H1 (cell line): ENCODE results near the gene SMU1. TPM values are rescaled to one million over a fixed set of nuclear protein-coding genes. Genes with fewer than 3 reads are reported as not detected.

Source experiments
- CTCF ChIA-PET: fragments of 300-600 bp; sonication (Branson Sonifier 250); formaldehyde crosslinking; loops from one replicate; lab custom pipeline; 2021; ENCODE audit not compliant: partially characterized antibody; lab: Charles Lee
- POLR2A ChIA-PET: fragments of 300-600 bp; sonication (Branson Sonifier 250); formaldehyde crosslinking; loops from one replicate; lab custom pipeline; 2021; ENCODE audit warnings: inconsistent platforms; ENCODE audit not compliant: partially characterized antibody; lab: Charles Lee
- DNase-seq, 2 experiments: peaks; one replicate each; pipeline versions ENCODE4 v3.0.0 to v3.0.0-alpha.2; 2010 to 2022; ENCODE audit warnings: low spot score in 2 of 2, low read depth in 1 of 2, mixed read lengths in 1 of 2
- FAIRE-seq: peaks from 2 replicates; lab custom pipeline; 2011; peaks lifted over from hg19 to GRCh38; lab: Jason Lieb, UNC
- H2AFZ ChIP-seq: 2 replicates; pipeline ENCODE4 v1.8.1; 2012; ENCODE audit warnings: low read length, inconsistent platforms
- H2AK5ac ChIP-seq: 2 replicates; pipeline ENCODE4 v1.6.1; 2013; ENCODE audit warnings: low read depth, low read length
- H2BK120ac ChIP-seq: replicated peaks from 2 replicates; pipeline ENCODE3; 2013; ENCODE audit warnings: low read depth, low read length, inconsistent platforms
- H2BK12ac ChIP-seq: 2 replicates; pipeline ENCODE4 v1.6.1; 2013; ENCODE audit warnings: low read depth, low read length
- H2BK15ac ChIP-seq: 2 replicates; pipeline ENCODE4 v1.6.1; 2013; ENCODE audit warnings: low read length
- H2BK20ac ChIP-seq: 2 replicates; pipeline ENCODE4 v1.6.1; 2013; ENCODE audit warnings: low read length
- H2BK5ac ChIP-seq: 2 replicates; pipeline ENCODE4 v1.6.1; 2013; ENCODE audit warnings: low read depth, low read length
- H3K14ac ChIP-seq: 2 replicates; pipeline ENCODE4 v1.6.1; 2013; ENCODE audit warnings: inconsistent platforms; ENCODE audit not compliant: insufficient read length
- H3K18ac ChIP-seq: 2 replicates; pipeline ENCODE4 v1.6.1; 2013; ENCODE audit warnings: low read length; ENCODE audit errors: extremely low read depth
- H3K23ac ChIP-seq: 2 replicates; pipeline ENCODE4 v1.6.1; 2013; ENCODE audit warnings: inconsistent platforms; ENCODE audit not compliant: insufficient read length
- H3K23me2 ChIP-seq: 2 replicates; pipeline ENCODE4 v1.6.1; 2013; ENCODE audit warnings: low read depth, low read length
- H3K27ac ChIP-seq: 2 replicates; pipeline ENCODE4 v1.6.1; 2011; ENCODE audit warnings: low read depth, low read length, inconsistent platforms
- H3K27me3 ChIP-seq, 4 experiments: replicated peaks in 1 of 4; 1 replicate in 1 of 4; 2 replicates in 3 of 4; pipeline versions ENCODE4 v1.6.1 to v1.8.1; 2011 to 2013; ENCODE audit warnings: low read length in 3 of 4, mild to moderate bottlenecking in 3 of 4, inconsistent platforms in 2 of 4, mixed read lengths in 2 of 4, moderate library complexity in 1 of 4; ENCODE audit not compliant: control insufficient read depth in 3 of 4, insufficient read depth in 3 of 4; ENCODE audit errors: extremely low read depth in 1 of 4
- H3K36me3 ChIP-seq, 4 experiments: 2 replicates each; pipeline versions ENCODE4 v1.6.1 to v1.8.1; 2011 to 2013; ENCODE audit warnings: mild to moderate bottlenecking in 4 of 4, low read length in 3 of 4, moderate library complexity in 2 of 4, control low read depth in 1 of 4, inconsistent platforms in 1 of 4; ENCODE audit not compliant: insufficient read depth in 4 of 4, control insufficient read depth in 2 of 4
- H3K4ac ChIP-seq: replicated peaks from 2 replicates; pipeline ENCODE3; 2013; ENCODE audit warnings: low read length, low read depth, mixed read lengths, inconsistent platforms; ENCODE audit not compliant: insufficient read length
- H3K4me1 ChIP-seq, 4 experiments: replicated peaks in 1 of 4; 1 replicate in 1 of 4; 2 replicates in 3 of 4; pipeline versions ENCODE4 v1.6.1 to v1.8.1; 2011 to 2013; ENCODE audit warnings: low read length in 3 of 4, inconsistent platforms in 2 of 4, mixed read lengths in 1 of 4; ENCODE audit not compliant: insufficient read depth in 4 of 4, control insufficient read depth in 3 of 4
- H3K4me2 ChIP-seq, 2 experiments: 2 replicates each; pipeline versions ENCODE4 v1.6.1 to v1.8.1; 2011 to 2013; ENCODE audit warnings: low read depth in 2 of 2, low read length in 2 of 2, control low read depth in 1 of 2, inconsistent platforms in 1 of 2, mild to moderate bottlenecking in 1 of 2; ENCODE audit not compliant: insufficient read depth in 1 of 2
- H3K4me3 ChIP-seq, 4 experiments: fragments of 200-600, 300-600 bp in 1 of 4; sonication (generic), shearing (Covaris generic), sonication (Bioruptor Twin) in 1 of 4; 2 replicates each; pipeline versions ENCODE4 v1.5.1 to v1.8.1; 2011 to 2016; ENCODE audit warnings: low read length in 4 of 4, low read depth in 3 of 4, control low read depth in 2 of 4, inconsistent platforms in 2 of 4, mild to moderate bottlenecking in 2 of 4, mixed read lengths in 1 of 4, moderate library complexity in 1 of 4; ENCODE audit not compliant: insufficient read depth in 2 of 4; ENCODE audit errors: extremely low read depth in 1 of 4
- H3K56ac ChIP-seq: replicated peaks from 2 replicates; pipeline ENCODE3; 2013; ENCODE audit warnings: low read depth, mild to moderate bottlenecking, mixed read lengths, low read length, inconsistent platforms; ENCODE audit not compliant: insufficient read length
- H3K79me1 ChIP-seq: 2 replicates; pipeline ENCODE4 v1.6.1; 2013; ENCODE audit warnings: low read depth, low read length, control low read depth
- H3K79me2 ChIP-seq, 2 experiments: 2 replicates each; pipeline versions ENCODE4 v1.6.1 to v1.8.1; 2012 to 2013; ENCODE audit warnings: low read length in 2 of 2, mild to moderate bottlenecking in 2 of 2, inconsistent platforms in 1 of 2; ENCODE audit not compliant: insufficient read depth in 2 of 2, control insufficient read depth in 1 of 2
- H3K9ac ChIP-seq, 4 experiments: replicated peaks in 1 of 4; 1 replicate in 1 of 4; 2 replicates in 3 of 4; pipeline versions ENCODE4 v1.6.1 to v1.8.1; 2011 to 2013; ENCODE audit warnings: low read depth in 3 of 4, low read length in 3 of 4, control low read depth in 2 of 4, mild to moderate bottlenecking in 2 of 4, moderate library complexity in 2 of 4, inconsistent platforms in 1 of 4; ENCODE audit errors: extremely low read depth in 1 of 4
- H3K9me3 ChIP-seq, 2 experiments: 2 replicates each; pipeline versions ENCODE4 v1.6.1 to v1.8.1; 2012 to 2013; ENCODE audit warnings: mild to moderate bottlenecking in 2 of 2, moderate library complexity in 2 of 2, control low read depth in 1 of 2, inconsistent platforms in 1 of 2, low read depth in 1 of 2, low read length in 1 of 2, mixed read lengths in 1 of 2; ENCODE audit not compliant: insufficient read depth in 2 of 2
- H4K20me1 ChIP-seq, 2 experiments: replicated peaks in 1 of 2; 2 replicates each; pipeline versions ENCODE3 to v1.8.1; 2011 to 2013; ENCODE audit warnings: inconsistent platforms in 2 of 2, low read length in 2 of 2, mild to moderate bottlenecking in 1 of 2; ENCODE audit not compliant: insufficient read depth in 2 of 2, control insufficient read depth in 1 of 2
- H4K5ac ChIP-seq: 2 replicates; pipeline ENCODE4 v1.6.1; 2013; ENCODE audit warnings: low read length, low read depth, mixed read lengths, inconsistent platforms; ENCODE audit not compliant: insufficient read length
- H4K8ac ChIP-seq: 2 replicates; pipeline ENCODE4 v1.8.0; 2013; ENCODE audit warnings: mild to moderate bottlenecking, moderate library complexity, low read length, inconsistent platforms; ENCODE audit not compliant: insufficient read depth; ENCODE audit errors: extremely low read depth
- H4K91ac ChIP-seq: replicated peaks from 2 replicates; pipeline ENCODE3; 2013; ENCODE audit warnings: low read length, mixed read lengths, inconsistent platforms; ENCODE audit not compliant: insufficient read length
- ATF2 ChIP-seq: IDR thresholded peaks from 2 replicates; pipeline ENCODE4 v1.6.1; 2012; ENCODE audit warnings: low read length, inconsistent platforms
- GTF2F1 ChIP-seq: IDR thresholded peaks from 2 replicates; pipeline ENCODE4 v1.6.1; 2012; ENCODE audit warnings: low read depth, low read length, improper control_type of control experiment, borderline replicate concordance
- HDAC2 ChIP-seq, 2 experiments: fragments of 300-600 bp in 1 of 2; sonication (generic) in 1 of 2; IDR thresholded peaks; 2 replicates each; pipeline ENCODE4 v1.6.1; 2011 to 2012; ENCODE audit warnings: low read depth in 2 of 2, low read length in 2 of 2, mild to moderate bottlenecking in 2 of 2, moderate library complexity in 2 of 2, borderline replicate concordance in 1 of 2, inconsistent platforms in 1 of 2
- JUND ChIP-seq: IDR thresholded peaks from 2 replicates; pipeline ENCODE4 v1.6.1; 2011; ENCODE audit warnings: mild to moderate bottlenecking, improper control_type of control experiment, low read length
- NANOG ChIP-seq: IDR thresholded peaks from 2 replicates; pipeline ENCODE4 v1.6.1; 2011; ENCODE audit warnings: low read length, low read depth, mild to moderate bottlenecking, inconsistent platforms; ENCODE audit not compliant: insufficient read depth, poor library complexity, severe bottlenecking
- RFX5 ChIP-seq: IDR thresholded peaks from 2 replicates; pipeline ENCODE4 v1.6.1; 2011; ENCODE audit warnings: low read depth, low read length, improper control_type of control experiment, borderline replicate concordance
- RXRA ChIP-seq: IDR thresholded peaks from 2 replicates; pipeline ENCODE4 v1.6.1; 2011; ENCODE audit warnings: low read depth, mild to moderate bottlenecking, low read length, moderate library complexity; ENCODE audit not compliant: insufficient read depth
- SIX5 ChIP-seq: IDR thresholded peaks from 2 replicates; pipeline ENCODE4 v1.6.1; 2011; ENCODE audit warnings: mild to moderate bottlenecking, low read depth, low read length
- WGBS, 2 experiments: shearing (Covaris generic) in 1 of 2; methylation state at CpG; one replicate each; pipeline versions ENCODE4 v1.1.6 to v1.1.7; 2013 to 2015; ENCODE audit warnings: low lambda C conversion rate in 2 of 2, mixed read lengths in 2 of 2, inconsistent platforms in 1 of 2, low coverage in 1 of 2, missing lambda C conversion rate in 1 of 2; ENCODE audit not compliant: insufficient replicate concordance in 2 of 2, insufficient coverage in 1 of 2, insufficient read length in 1 of 2; ENCODE audit errors: extremely low coverage in 1 of 2, missing lambda C conversion rate in 1 of 2; 5-methylcytosine and 5-hydroxymethylcytosine counted together
- polyA plus RNA-seq, 7 experiments: library from polyadenylated mRNA; depleted of rRNA in 3 of 7; stranded (reverse) in 5 of 7; unstranded in 2 of 7; fragments of >200 nt in 5 of 7; fragments of 200-250 nt in 2 of 7; gene quantifications; 1 replicate in 5 of 7; 2 replicates in 1 of 7; 4 replicates in 1 of 7; pipeline versions ENCODE4 v1.2.1 to v1.2.3, GENCODE V29; 2011 to 2013; ENCODE audit warnings: missing spikeins in 2 of 7, mixed read lengths in 2 of 7
- total RNA-seq: library from RNA; stranded (reverse); fragmentation: NEBNext Ultra II Directional; extraction: Animal tissue kit (Norgen Biotek cat#: 25700); gene quantifications from 2 replicates; pipeline ENCODE4 v1.2.1, GENCODE V29; 2021
- TF ChIP-seq, protein P1 (sequence below), 3 experiments: IDR thresholded peaks; 1 replicate in 2 of 3; 2 replicates in 1 of 3; pipeline versions ENCODE4 v1.5.1 to v1.6.1; 2011; ENCODE audit warnings: low read length in 3 of 3, mild to moderate bottlenecking in 3 of 3, inconsistent platforms in 2 of 3, low read depth in 1 of 3, moderate library complexity in 1 of 3; ENCODE audit not compliant: insufficient read depth in 1 of 3; ENCODE audit errors: control extremely low read depth in 1 of 3

SMU1 gene
- total and polyA plus RNA-seq, 2 of the 8 experiments (the other 6 are each of a cell fraction or from before 2014, with no cell fraction given), result 8.4 to 26.0 TPM

DNA sequence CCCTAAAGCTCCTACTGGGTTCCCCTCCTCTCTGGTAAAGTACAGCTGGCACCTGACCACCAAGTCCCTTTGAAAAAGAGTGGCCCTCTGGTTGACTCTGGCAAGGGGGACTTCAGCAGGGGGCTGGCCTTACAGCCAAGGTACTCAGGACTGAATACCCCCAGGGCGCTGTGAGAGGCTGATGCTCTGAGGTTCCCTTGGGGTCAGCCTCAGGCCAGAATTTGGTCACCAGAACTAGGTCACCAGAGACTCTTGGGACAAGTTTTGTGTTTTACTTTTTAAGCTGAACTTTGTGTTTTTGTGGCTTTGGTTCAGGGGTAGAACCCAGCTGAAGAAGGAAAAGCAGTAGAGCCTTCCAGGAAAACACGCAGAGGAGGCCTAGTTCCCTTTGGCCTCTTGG lies 23.3 kb upstream of the SMU1 start:
- Histone ChIP-seq H4K8ac (no peak overlapping the region), H2BK15ac (no peak overlapping the region), H3K79me2 (no peaks in the 10 kb centered on the region), H2AFZ (no peak overlapping the region), H3K18ac (no peak overlapping the region), H4K91ac (no peak overlapping the region), H3K27ac (no peak overlapping the region), H3K4me3 (no peak overlapping the region), H2BK120ac (no peak overlapping the region), H3K27me3 (no peaks in the 10 kb centered on the region), H3K14ac (no peak overlapping the region), H2BK12ac (no peak overlapping the region), H2AK5ac (no peak overlapping the region), H3K79me1 (no peaks in the 10 kb centered on the region), H3K4me2 (no peak overlapping the region), H4K5ac (no peak overlapping the region), H3K23ac (no peak overlapping the region), H3K9ac (no peak overlapping the region), H2BK20ac (no peak overlapping the region), H3K4ac (no peak overlapping the region), H3K4me1 (no peaks in the 10 kb centered on the region; a peak in 1 of 7 replicates), H3K56ac (no peak overlapping the region), H3K9me3 (no peaks in the 10 kb centered on the region), H3K23me2 (no peaks in the 10 kb centered on the region), H2BK5ac (no peak overlapping the region), H3K36me3 (no peaks in the 10 kb centered on the region), H4K20me1 (no peaks in the 10 kb centered on the region)
- WGBS, 2 experiments, result 87% methylated on average over 2 of the region's 2 CpGs; no CpG with 5 or more reads in 1 of the 2 experiments
- ChIA-PET CTCF (interaction anchor here (0.6 to 1.2 kb wide), 2 partner anchors 31 to 181 kb away, joined by 3 read pairs; no protein-coding TSS in a partner anchor), POLR2A (no interaction called here)
- no peak for FAIRE-seq
- DNase-seq, result no peak
- TF ChIP-seq ATF2 (no peak), JUND (no peak), HDAC2 (IDR thresholded peaks at IDR 0.05; ENCODE audit: borderline replicate concordance in 1 of 2, low read depth in 2 of 2, low read length in 2 of 2) (no peak), SIX5 (no peak), RXRA (no peak), GTF2F1 (no peak), NANOG (no peak), RFX5 (no peak)
- TF ChIP-seq, protein P1, sequence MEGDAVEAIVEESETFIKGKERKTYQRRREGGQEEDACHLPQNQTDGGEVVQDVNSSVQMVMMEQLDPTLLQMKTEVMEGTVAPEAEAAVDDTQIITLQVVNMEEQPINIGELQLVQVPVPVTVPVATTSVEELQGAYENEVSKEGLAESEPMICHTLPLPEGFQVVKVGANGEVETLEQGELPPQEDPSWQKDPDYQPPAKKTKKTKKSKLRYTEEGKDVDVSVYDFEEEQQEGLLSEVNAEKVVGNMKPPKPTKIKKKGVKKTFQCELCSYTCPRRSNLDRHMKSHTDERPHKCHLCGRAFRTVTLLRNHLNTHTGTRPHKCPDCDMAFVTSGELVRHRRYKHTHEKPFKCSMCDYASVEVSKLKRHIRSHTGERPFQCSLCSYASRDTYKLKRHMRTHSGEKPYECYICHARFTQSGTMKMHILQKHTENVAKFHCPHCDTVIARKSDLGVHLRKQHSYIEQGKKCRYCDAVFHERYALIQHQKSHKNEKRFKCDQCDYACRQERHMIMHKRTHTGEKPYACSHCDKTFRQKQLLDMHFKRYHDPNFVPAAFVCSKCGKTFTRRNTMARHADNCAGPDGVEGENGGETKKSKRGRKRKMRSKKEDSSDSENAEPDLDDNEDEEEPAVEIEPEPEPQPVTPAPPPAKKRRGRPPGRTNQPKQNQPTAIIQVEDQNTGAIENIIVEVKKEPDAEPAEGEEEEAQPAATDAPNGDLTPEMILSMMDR (IDR thresholded peaks at IDR 0.05; ENCODE audit: control extremely low read depth in 1 of 3, insufficient read depth in 1 of 3, low read depth in 1 of 3, low read length in 3 of 3), result no peak
